GM12892 (cell line): Measurements from ENCODE around the gene CD99. TPM values are rescaled to one million over a fixed set of nuclear protein-coding genes. Genes with fewer than 3 reads are reported as not detected.

Experiments
- DNase-seq: peaks from one replicate; pipeline ENCODE4 v3.0.0; 2011; ENCODE audit not compliant: insufficient read length
- FAIRE-seq: peaks from 2 replicates; lab custom pipeline; 2011; peaks lifted over from hg19 to GRCh38; lab: Jason Lieb, UNC
- POLR2A ChIP-seq: IDR thresholded peaks from 2 replicates; pipeline ENCODE4 v1.6.1; 2011; ENCODE audit warnings: low read depth, low read length, control low read depth
- POLR2AphosphoS5 ChIP-seq: IDR thresholded peaks from 2 replicates; pipeline ENCODE4 v1.6.1; 2011; ENCODE audit warnings: low read depth, low read length, control low read depth
- TAF1 ChIP-seq: IDR thresholded peaks from 2 replicates; pipeline ENCODE4 v1.6.1; 2011; ENCODE audit warnings: low read depth, mild to moderate bottlenecking, control low read depth, low read length, borderline replicate concordance
- polyA plus RNA-seq: library from polyadenylated mRNA; unstranded; fragments of >200 nt; gene quantifications from one replicate; pipeline ENCODE4 v1.2.1, GENCODE V29; 2012; ENCODE audit warnings: missing spikeins, inconsistent platforms; ENCODE audit not compliant: missing spikeins

CD99 gene
- polyA plus RNA-seq: 113 TPM

GRCh38 chrX:2690856-2691542 is at the start of gene CD99:
Gene CD99 (plus strand): TSS chrX:2691295. CDS start chrX:2691361, 66 bp downstream.
- FAIRE-seq (peak; percentile 90), DNase-seq (peak; percentile 88)
- TF ChIP-seq POLR2AphosphoS5 (no peak), POLR2A (peak; percentile 71; the same call in 1 of the 2 replicates)

GRCh38 chrX:2642146-2642545 is 48.9 kb upstream of the CD99 start:
- DNase-seq (no peak), FAIRE-seq (no peak)
- TF ChIP-seq TAF1 (no peak), POLR2AphosphoS5 (no peak), POLR2A (no peak)

- no peak for TF ChIP-seq POLR2AphosphoS5
- no peak for TF ChIP-seq POLR2A
- TF ChIP-seq TAF1: no peak
- FAIRE-seq: no peak
Observed at GRCh38 chrX:2642791-2643190, 48.3 kb upstream of the CD99 start.

GRCh38 chrX:2643880-2644279 is 47.2 kb upstream of the CD99 start:
- no peak for DNase-seq
- no peak for FAIRE-seq
- no peak for TF ChIP-seq TAF1
- no peak for TF ChIP-seq POLR2A
- no peak for TF ChIP-seq POLR2AphosphoS5

More at GRCh38 chrX:2642791-2643190, 48.3 kb upstream of the CD99 start:
- no peak for DNase-seq

- TF ChIP-seq POLR2A: no peak
- no peak for TF ChIP-seq TAF1
- no peak for FAIRE-seq
- DNase-seq: no peak
Observed at GRCh38 chrX:2645563-2645962, 45.5 kb upstream of the CD99 start.

GRCh38 chrX:2647627-2648026 is 43.5 kb upstream of the CD99 start:
- FAIRE-seq (no peak), DNase-seq (no peak)
- no peak for TF ChIP-seq POLR2A
- no peak for TF ChIP-seq TAF1
- TF ChIP-seq POLR2AphosphoS5: no peak

GRCh38 chrX:2650037-2650436 is 41.1 kb upstream of the CD99 start:
- FAIRE-seq (peak; percentile 17), DNase-seq (no peak)
- TF ChIP-seq TAF1 (no peak), POLR2A (no peak), POLR2AphosphoS5 (no peak)

- no peak for FAIRE-seq
- TF ChIP-seq TAF1 (no peak), POLR2AphosphoS5 (no peak), POLR2A (no peak)
- no peak for DNase-seq
Observed at GRCh38 chrX:2650865-2651264, 40.2 kb upstream of the CD99 start.

GRCh38 chrX:2652106-2652505 is 39.0 kb upstream of the CD99 start:
- TF ChIP-seq POLR2AphosphoS5 (no peak), TAF1 (no peak), POLR2A (no peak)
- FAIRE-seq (no peak), DNase-seq (no peak)

- FAIRE-seq: no peak
- no peak for TF ChIP-seq POLR2AphosphoS5
- no peak for TF ChIP-seq POLR2A
- TF ChIP-seq TAF1: no peak
- no peak for DNase-seq
Observed at GRCh38 chrX:2654436-2655340, 36.4 kb upstream of the CD99 start.

- TF ChIP-seq POLR2A (no peak), TAF1 (no peak), POLR2AphosphoS5 (no peak)
- DNase-seq: no peak
- no peak for FAIRE-seq
Observed at GRCh38 chrX:2656257-2656836, 34.7 kb upstream of the CD99 start.
